ENCODE results near the gene AIFM2.
"Not testable (repeated sequence)": the region's sequence is repeated elsewhere in the genome, so short reads cannot be mapped to it uniquely, and the experiment has no call there.

The AIFM2 gene

DNA sequence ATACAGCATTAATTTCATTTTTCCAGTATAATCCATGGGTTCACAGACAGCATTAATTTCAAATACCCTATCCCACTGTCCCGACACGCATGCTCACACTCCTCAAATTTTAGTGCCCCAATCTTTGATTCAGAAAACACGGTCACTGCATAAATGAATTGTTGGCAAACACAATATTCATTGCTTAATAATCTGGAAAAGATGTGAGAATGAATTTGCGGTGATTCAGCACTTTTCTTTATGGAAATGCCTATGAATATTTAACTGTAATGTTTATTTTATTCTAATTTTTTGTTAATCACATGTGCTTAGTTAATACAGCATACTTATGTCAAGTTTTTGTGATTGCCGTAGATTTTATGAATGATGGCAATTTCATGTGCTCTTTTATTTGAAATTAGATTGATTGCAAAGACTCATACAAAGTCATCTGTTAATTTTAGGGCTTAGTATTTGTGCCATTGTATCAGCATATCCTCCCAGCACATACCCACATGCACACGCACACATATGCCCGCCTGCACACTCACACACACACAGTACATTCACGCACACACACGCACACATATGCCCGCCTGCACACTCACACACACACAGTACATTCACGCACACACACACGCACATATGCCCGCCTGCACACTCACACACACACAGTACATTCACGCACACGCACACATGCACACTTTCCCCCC, 44.9 kb downstream of the AIFM2 start:
- no peak for TF ChIP-seq CTCF (IDR thresholded peaks at IDR 0.05; ENCODE audit: poor library complexity, severe bottlenecking)
- H3K27me3 ChIP-seq (ENCODE audit: insufficient read depth, poor library complexity, severe bottlenecking) = no peaks in the 10 kb centered on the region
- H3K9me3 ChIP-seq (ENCODE audit: severe bottlenecking) = no peaks in the 10 kb centered on the region
- H3K36me3 ChIP-seq (ENCODE audit: low read depth) = peaks cover 5% of the 10 kb centered on the region; the same call in 1 of the 2 replicates
- H3K4me1 ChIP-seq (ENCODE audit: insufficient read depth, poor library complexity, severe bottlenecking) = no peaks in the 10 kb centered on the region
- no peak for DNase-seq (ENCODE audit: low spot score)
- ATAC-seq (ENCODE audit: low read depth) = no peak
- no peak overlapping the region for H3K4me3 ChIP-seq (ENCODE audit: severe bottlenecking)
- H3K27ac ChIP-seq (ENCODE audit: poor library complexity, severe bottlenecking) = no peak overlapping the region

GRCh38 chr10:70085975-70086613, 46.5 kb downstream of the AIFM2 start:
- Histone ChIP-seq H3K36me3 (ENCODE audit: low read depth) (no peaks in the 10 kb centered on the region; the same call in 1 of the 2 replicates), H3K9me3 (ENCODE audit: severe bottlenecking) (no peaks in the 10 kb centered on the region), H3K4me1 (ENCODE audit: insufficient read depth, poor library complexity, severe bottlenecking) (no peaks in the 10 kb centered on the region), H3K27me3 (ENCODE audit: insufficient read depth, poor library complexity, severe bottlenecking) (no peaks in the 10 kb centered on the region), H3K27ac (ENCODE audit: poor library complexity, severe bottlenecking) (no peak overlapping the region), H3K4me3 (ENCODE audit: severe bottlenecking) (no peak overlapping the region)
- no peak for TF ChIP-seq CTCF (IDR thresholded peaks at IDR 0.05; ENCODE audit: poor library complexity, severe bottlenecking)
- ATAC-seq (ENCODE audit: low read depth) (no peak), DNase-seq (ENCODE audit: low spot score) (no peak)

GRCh38 chr10:70084189-70084588, 48.4 kb downstream of the AIFM2 start:
- Histone ChIP-seq H3K27me3 (ENCODE audit: insufficient read depth, poor library complexity, severe bottlenecking) (no peaks in the 10 kb centered on the region), H3K9me3 (ENCODE audit: severe bottlenecking) (no peaks in the 10 kb centered on the region), H3K4me1 (ENCODE audit: insufficient read depth, poor library complexity, severe bottlenecking) (no peaks in the 10 kb centered on the region), H3K36me3 (ENCODE audit: low read depth) (no peaks in the 10 kb centered on the region), H3K27ac (ENCODE audit: poor library complexity, severe bottlenecking) (no peak overlapping the region), H3K4me3 (ENCODE audit: severe bottlenecking) (no peak overlapping the region)
- DNase-seq (ENCODE audit: low spot score) = no peak
- no peak for ATAC-seq (ENCODE audit: low read depth)
- TF ChIP-seq CTCF (IDR thresholded peaks at IDR 0.05; ENCODE audit: poor library complexity, severe bottlenecking) = peak; percentile 15

GRCh38 chr10:70080789-70081188, 51.8 kb downstream of the AIFM2 start:
- not testable (repeated sequence) for H3K27me3 ChIP-seq (ENCODE audit: insufficient read depth, poor library complexity, severe bottlenecking); DNase-seq (ENCODE audit: low spot score); ATAC-seq (ENCODE audit: low read depth); H3K4me1 ChIP-seq (ENCODE audit: insufficient read depth, poor library complexity, severe bottlenecking); H3K9me3 ChIP-seq (ENCODE audit: severe bottlenecking); H3K27ac ChIP-seq (ENCODE audit: poor library complexity, severe bottlenecking); H3K4me3 ChIP-seq (ENCODE audit: severe bottlenecking); H3K36me3 ChIP-seq (ENCODE audit: low read depth)

- H3K4me1 ChIP-seq (ENCODE audit: insufficient read depth, poor library complexity, severe bottlenecking) = no peaks in the 10 kb centered on the region
- H3K27me3 ChIP-seq (ENCODE audit: insufficient read depth, poor library complexity, severe bottlenecking) = no peaks in the 10 kb centered on the region
- H3K27ac ChIP-seq (ENCODE audit: poor library complexity, severe bottlenecking) = no peak overlapping the region
- TF ChIP-seq CTCF (IDR thresholded peaks at IDR 0.05; ENCODE audit: poor library complexity, severe bottlenecking) = no peak
- H3K4me3 ChIP-seq (ENCODE audit: severe bottlenecking) = no peak overlapping the region
- no peaks in the 10 kb centered on the region for H3K9me3 ChIP-seq (ENCODE audit: severe bottlenecking)
- no peaks in the 10 kb centered on the region; the same call in 1 of the 2 replicates for H3K36me3 ChIP-seq (ENCODE audit: low read depth)
- no peak for DNase-seq (ENCODE audit: low spot score)
- ATAC-seq (ENCODE audit: low read depth) = no peak
Observed at GRCh38 chr10:70078937-70079336, 53.7 kb downstream of the AIFM2 start.
